HEK293 (cell line): ENCODE measurements around the gene LILRB1.
"Not testable (repeated sequence)": the region's sequence is repeated elsewhere in the genome, so short reads cannot be mapped to it uniquely, and the experiment has no call there.

ENCODE experiments used
- CTCF ChIA-PET: fragments of 350-600 bp; formaldehyde crosslinking; extraction: SDS; loops from one replicate; lab custom pipeline; 2021; ENCODE audit warnings: antibody characterized with exemption; lab: Yijun Ruan, JAX
- POLR2A ChIA-PET: fragments of 300-600 bp; formaldehyde crosslinking; extraction: SDS; loops from one replicate; lab custom pipeline; 2020; ENCODE audit warnings: antibody characterized with exemption, inconsistent platforms; lab: Yijun Ruan, JAX
- H3K27ac ChIP-seq: fragments of 200-500 bp; sonication (Bioruptor generic); 2 replicates; pipeline ENCODE4 v1.5.1; 2014; ENCODE audit warnings: low read depth, low read length, control low read depth, inconsistent platforms; ENCODE audit errors: extremely low read depth
- H3K36me3 ChIP-seq, 2 experiments: fragments of 200-500 bp in 1 of 2; sonication (Bioruptor generic) in 1 of 2; 1 replicate in 1 of 2; 2 replicates in 1 of 2; pipeline ENCODE4 v1.5.1; 2014 to 2017; ENCODE audit warnings: inconsistent platforms in 2 of 2, low read length in 2 of 2; ENCODE audit not compliant: control insufficient read depth in 2 of 2, insufficient read depth in 1 of 2
- H3K4me1 ChIP-seq: fragments of 200-500 bp; sonication (Bioruptor generic); 2 replicates; pipeline ENCODE4 v1.5.1; 2014; ENCODE audit warnings: mild to moderate bottlenecking, low read length, inconsistent platforms; ENCODE audit not compliant: control insufficient read depth, insufficient read depth
- H3K4me3 ChIP-seq: 2 replicates; pipeline ENCODE4 v1.5.1; 2011; ENCODE audit warnings: low read depth, mild to moderate bottlenecking, control low read depth, low read length, moderate library complexity
- H3K9me3 ChIP-seq: fragments of 200-500 bp; sonication (Bioruptor generic); 2 replicates; pipeline ENCODE4 v1.5.1; 2014; ENCODE audit warnings: low read depth, low read length, inconsistent platforms; ENCODE audit not compliant: control insufficient read depth, insufficient read depth
- GLIS1 ChIP-seq: fragments of 450-650 bp; formaldehyde crosslinking; IDR thresholded peaks from 2 replicates; pipeline ENCODE4 v1.5.1; 2016; ENCODE audit warnings: missing biosample characterization, missing genetic modification characterization
- KLF9 ChIP-seq: fragments of 450-650 bp; formaldehyde crosslinking; IDR thresholded peaks from 2 replicates; pipeline ENCODE4 v1.5.1; 2016; ENCODE audit warnings: missing biosample characterization, missing genetic modification characterization, low read depth
- MEIS1 ChIP-seq: sonication (generic); formaldehyde crosslinking; IDR thresholded peaks from 2 replicates; pipeline ENCODE4 v1.8.1; 2022; ENCODE audit warnings: missing genetic modification reagents, mild to moderate bottlenecking, borderline replicate concordance
- TRIM28 ChIP-seq: IDR thresholded peaks from 2 replicates; pipeline ENCODE4 v1.6.1; 2011; ENCODE audit warnings: low read length, control low read depth, borderline replicate concordance
- ZFP3 ChIP-seq: fragments of 450-650 bp; formaldehyde crosslinking; IDR thresholded peaks from 2 replicates; pipeline ENCODE4 v1.5.1; 2016; ENCODE audit warnings: low read depth, missing biosample characterization, missing genetic modification characterization
- ZFP69B ChIP-seq: fragments of 450-650 bp; formaldehyde crosslinking; IDR thresholded peaks from 2 replicates; pipeline ENCODE4 v1.5.1; 2016; ENCODE audit warnings: missing biosample characterization, missing genetic modification characterization
- ZNF404 ChIP-seq: fragments of 450-650 bp; formaldehyde crosslinking; IDR thresholded peaks from 2 replicates; pipeline ENCODE4 v1.5.1; 2017; ENCODE audit warnings: missing biosample characterization, missing genetic modification characterization
- ZNF423 ChIP-seq: fragments of 450-650 bp; formaldehyde crosslinking; IDR thresholded peaks from 2 replicates; pipeline ENCODE4 v1.5.1; 2016; ENCODE audit warnings: missing biosample characterization, missing genetic modification characterization
- ZNF501 ChIP-seq: fragments of 450-650 bp; formaldehyde crosslinking; IDR thresholded peaks from 2 replicates; pipeline ENCODE4 v1.5.1; 2016; ENCODE audit warnings: missing biosample characterization, missing genetic modification characterization
- ZNF529 ChIP-seq: fragments of 450-650 bp; formaldehyde crosslinking; IDR thresholded peaks from 2 replicates; pipeline ENCODE4 v1.5.1; 2017; ENCODE audit warnings: missing genetic modification characterization, missing biosample characterization; ENCODE audit not compliant: insufficient replicate concordance
- ZNF585B ChIP-seq: fragments of 450-650 bp; formaldehyde crosslinking; IDR thresholded peaks from 2 replicates; pipeline ENCODE4 v1.5.1; 2016; ENCODE audit warnings: missing biosample characterization, missing genetic modification characterization
- ZNF660 ChIP-seq: fragments of 450-650 bp; IDR thresholded peaks from 2 replicates; pipeline ENCODE4 v1.5.1; 2018; ENCODE audit warnings: missing biosample characterization, mild to moderate bottlenecking, missing genetic modification characterization
- ZNF76 ChIP-seq: fragments of 450-650 bp; formaldehyde crosslinking; IDR thresholded peaks from 2 replicates; pipeline ENCODE4; 2016; ENCODE audit warnings: low read depth, missing biosample characterization, missing genetic modification characterization, borderline replicate concordance
- TF ChIP-seq, protein P1 (sequence below): fragments of 450-650 bp; formaldehyde crosslinking; IDR thresholded peaks from 2 replicates; pipeline ENCODE4 v1.5.1; 2017; ENCODE audit warnings: missing biosample characterization, missing genetic modification characterization
- TF ChIP-seq, protein P2 (sequence below): fragments of 450-650 bp; formaldehyde crosslinking; IDR thresholded peaks from 2 replicates; pipeline ENCODE4 v1.5.1; 2017; ENCODE audit warnings: missing biosample characterization, missing genetic modification characterization
- TF ChIP-seq, protein P3 (sequence below): fragments of 450-650 bp; IDR thresholded peaks from 2 replicates; pipeline ENCODE4 v1.5.1; 2018; ENCODE audit warnings: missing biosample characterization, mild to moderate bottlenecking, missing genetic modification characterization

Gene LILRB1

DNA sequence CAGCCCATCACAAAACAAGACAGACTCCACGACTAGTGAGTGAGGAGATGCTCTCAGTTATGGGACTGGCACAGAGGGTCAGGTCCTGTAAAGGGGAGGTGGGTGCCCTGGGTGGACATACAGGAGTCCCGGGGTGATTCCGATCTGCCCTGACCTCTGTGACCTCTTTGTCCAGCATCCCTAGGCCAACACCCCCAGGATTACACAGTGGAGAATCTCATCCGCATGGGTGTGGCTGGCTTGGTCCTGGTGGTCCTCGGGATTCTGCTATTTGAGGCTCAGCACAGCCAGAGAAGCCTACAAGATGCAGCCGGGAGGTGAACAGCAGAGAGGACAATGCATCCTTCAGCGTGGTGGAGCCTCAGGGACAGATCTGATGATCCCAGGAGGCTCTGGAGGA, 43.3 kb upstream of the LILRB1 start (continued):
- no peak for TF ChIP-seq ZNF585B (tag by site-specific recombination)
- TF ChIP-seq TRIM28 = no peak
- no peak for TF ChIP-seq ZNF423 (tag by site-specific recombination)

DNA sequence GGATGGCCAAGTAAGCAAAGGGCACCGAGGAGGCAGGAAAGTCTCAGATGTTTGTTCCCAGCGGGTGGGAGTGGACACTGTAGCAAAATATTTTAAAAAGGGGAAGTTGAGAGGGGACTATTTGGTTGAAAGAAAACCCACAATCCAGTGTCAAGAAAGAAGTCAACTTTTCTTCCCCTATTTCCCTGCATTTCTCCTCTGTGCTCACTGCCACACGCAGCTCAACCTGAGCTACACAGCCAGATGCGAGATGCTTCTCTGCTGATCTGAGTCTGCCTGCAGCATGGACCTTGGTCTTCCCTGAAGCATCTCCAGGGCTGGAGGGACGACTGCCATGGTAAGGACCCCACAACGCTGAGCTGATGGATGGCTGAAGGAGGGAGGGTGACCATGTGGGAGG, 36.8 kb upstream of the LILRB1 start, which contains the start of gene LILRA1:
TSS of gene LILRA1 (plus strand) at position 188 of the 400 bp plus-strand sequence. CDS start 613 bp downstream, outside the sequence.
- H3K9me3 ChIP-seq, H3K4me1 ChIP-seq, H3K4me3 ChIP-seq, H3K36me3 ChIP-seq, POLR2A ChIA-PET, H3K27ac ChIP-seq: not testable (repeated sequence)
- CTCF ChIA-PET = interaction anchor here (0.6 kb wide), 1 partner anchor 1579 kb away, joined by 5 read pairs; no protein-coding TSS in a partner anchor

DNA sequence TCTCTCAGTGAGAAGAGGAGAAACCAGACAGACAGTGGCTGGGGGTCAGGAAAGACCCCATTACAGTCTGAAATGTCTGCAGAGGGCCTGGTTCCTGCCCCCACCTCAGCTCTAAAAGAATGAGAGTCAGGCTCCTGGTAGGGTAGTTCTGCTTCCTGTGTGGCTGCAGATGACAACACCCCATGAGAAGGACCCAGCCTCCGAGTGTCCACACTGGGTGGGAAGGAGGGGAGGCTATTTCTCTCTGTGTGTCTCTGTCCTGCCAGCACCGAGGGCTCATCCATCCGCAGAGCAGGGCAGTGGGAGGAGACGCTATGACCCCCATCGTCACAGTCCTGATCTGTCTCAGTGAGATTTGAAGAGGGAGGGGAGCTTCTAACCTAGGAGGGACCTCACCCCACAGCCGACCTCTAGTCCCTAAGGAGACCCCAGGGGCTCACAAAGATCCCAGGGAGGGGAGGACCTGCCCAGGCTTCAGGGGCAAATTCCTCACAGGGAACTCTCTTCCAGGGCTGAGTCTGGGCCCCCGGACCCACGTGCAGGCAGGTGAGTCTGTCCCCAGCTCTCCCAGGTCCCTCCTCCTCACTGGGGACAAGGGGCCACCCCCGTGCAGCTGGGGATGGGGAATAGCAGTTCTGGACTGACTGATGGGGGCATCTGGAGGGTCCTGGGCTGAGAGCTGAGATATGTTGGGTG, 36.2 kb upstream of the LILRB1 start:
- H3K9me3 ChIP-seq, POLR2A ChIA-PET, H3K27ac ChIP-seq, H3K4me1 ChIP-seq, H3K36me3 ChIP-seq, H3K4me3 ChIP-seq: not testable (repeated sequence)
- CTCF ChIA-PET = interaction anchor here (0.6 kb wide), 1 partner anchor 1578 kb away, joined by 5 read pairs; no protein-coding TSS in a partner anchor

DNA sequence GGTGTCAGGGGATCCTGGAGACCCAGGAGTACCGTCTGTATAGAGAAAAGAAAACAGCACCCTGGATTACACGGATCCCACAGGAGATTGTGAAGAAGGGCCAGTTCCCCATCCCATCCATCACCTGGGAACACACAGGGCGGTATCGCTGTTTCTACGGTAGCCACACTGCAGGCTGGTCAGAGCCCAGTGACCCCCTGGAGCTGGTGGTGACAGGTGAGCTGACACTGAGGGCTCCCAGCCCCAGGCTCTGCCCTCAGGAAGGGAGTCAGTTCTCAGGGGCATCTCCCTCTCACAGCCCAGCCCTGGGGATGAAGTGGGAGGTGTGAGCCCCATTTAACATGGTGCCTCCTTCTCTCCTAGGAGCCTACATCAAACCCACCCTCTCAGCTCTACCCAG, 35.5 kb upstream of the LILRB1 start:
- Histone ChIP-seq H3K27ac (no peak overlapping the region), H3K4me3 (no peak overlapping the region)
- no peak for TF ChIP-seq ZNF660
- no peak for TF ChIP-seq ZNF76 (tag by site-specific recombination)
- TF ChIP-seq, protein P1, sequence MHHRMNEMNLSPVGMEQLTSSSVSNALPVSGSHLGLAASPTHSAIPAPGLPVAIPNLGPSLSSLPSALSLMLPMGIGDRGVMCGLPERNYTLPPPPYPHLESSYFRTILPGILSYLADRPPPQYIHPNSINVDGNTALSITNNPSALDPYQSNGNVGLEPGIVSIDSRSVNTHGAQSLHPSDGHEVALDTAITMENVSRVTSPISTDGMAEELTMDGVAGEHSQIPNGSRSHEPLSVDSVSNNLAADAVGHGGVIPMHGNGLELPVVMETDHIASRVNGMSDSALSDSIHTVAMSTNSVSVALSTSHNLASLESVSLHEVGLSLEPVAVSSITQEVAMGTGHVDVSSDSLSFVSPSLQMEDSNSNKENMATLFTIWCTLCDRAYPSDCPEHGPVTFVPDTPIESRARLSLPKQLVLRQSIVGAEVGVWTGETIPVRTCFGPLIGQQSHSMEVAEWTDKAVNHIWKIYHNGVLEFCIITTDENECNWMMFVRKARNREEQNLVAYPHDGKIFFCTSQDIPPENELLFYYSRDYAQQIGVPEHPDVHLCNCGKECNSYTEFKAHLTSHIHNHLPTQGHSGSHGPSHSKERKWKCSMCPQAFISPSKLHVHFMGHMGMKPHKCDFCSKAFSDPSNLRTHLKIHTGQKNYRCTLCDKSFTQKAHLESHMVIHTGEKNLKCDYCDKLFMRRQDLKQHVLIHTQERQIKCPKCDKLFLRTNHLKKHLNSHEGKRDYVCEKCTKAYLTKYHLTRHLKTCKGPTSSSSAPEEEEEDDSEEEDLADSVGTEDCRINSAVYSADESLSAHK (tag by site-specific recombination) = no peak
- TF ChIP-seq GLIS1 (tag by site-specific recombination) = no peak
- TF ChIP-seq, protein P2, sequence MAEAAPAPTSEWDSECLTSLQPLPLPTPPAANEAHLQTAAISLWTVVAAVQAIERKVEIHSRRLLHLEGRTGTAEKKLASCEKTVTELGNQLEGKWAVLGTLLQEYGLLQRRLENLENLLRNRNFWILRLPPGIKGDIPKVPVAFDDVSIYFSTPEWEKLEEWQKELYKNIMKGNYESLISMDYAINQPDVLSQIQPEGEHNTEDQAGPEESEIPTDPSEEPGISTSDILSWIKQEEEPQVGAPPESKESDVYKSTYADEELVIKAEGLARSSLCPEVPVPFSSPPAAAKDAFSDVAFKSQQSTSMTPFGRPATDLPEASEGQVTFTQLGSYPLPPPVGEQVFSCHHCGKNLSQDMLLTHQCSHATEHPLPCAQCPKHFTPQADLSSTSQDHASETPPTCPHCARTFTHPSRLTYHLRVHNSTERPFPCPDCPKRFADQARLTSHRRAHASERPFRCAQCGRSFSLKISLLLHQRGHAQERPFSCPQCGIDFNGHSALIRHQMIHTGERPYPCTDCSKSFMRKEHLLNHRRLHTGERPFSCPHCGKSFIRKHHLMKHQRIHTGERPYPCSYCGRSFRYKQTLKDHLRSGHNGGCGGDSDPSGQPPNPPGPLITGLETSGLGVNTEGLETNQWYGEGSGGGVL (tag by site-specific recombination) = no peak
- no peak for TF ChIP-seq KLF9 (tag by site-specific recombination)
- no peak for TF ChIP-seq ZNF404 (tag by site-specific recombination)
- no peak for TF ChIP-seq ZNF529 (tag by site-specific recombination)
- no peak for TF ChIP-seq ZNF501 (tag by site-specific recombination)
- no peak for TF ChIP-seq MEIS1 (CRISPR knock-in tag)
- no peak for TF ChIP-seq ZFP69B (tag by site-specific recombination)
- TF ChIP-seq, protein P3, sequence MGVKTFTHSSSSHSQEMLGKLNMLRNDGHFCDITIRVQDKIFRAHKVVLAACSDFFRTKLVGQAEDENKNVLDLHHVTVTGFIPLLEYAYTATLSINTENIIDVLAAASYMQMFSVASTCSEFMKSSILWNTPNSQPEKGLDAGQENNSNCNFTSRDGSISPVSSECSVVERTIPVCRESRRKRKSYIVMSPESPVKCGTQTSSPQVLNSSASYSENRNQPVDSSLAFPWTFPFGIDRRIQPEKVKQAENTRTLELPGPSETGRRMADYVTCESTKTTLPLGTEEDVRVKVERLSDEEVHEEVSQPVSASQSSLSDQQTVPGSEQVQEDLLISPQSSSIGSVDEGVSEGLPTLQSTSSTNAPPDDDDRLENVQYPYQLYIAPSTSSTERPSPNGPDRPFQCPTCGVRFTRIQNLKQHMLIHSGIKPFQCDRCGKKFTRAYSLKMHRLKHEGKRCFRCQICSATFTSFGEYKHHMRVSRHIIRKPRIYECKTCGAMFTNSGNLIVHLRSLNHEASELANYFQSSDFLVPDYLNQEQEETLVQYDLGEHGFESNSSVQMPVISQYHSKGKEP (tag by site-specific recombination) = no peak
- TF ChIP-seq ZFP3 = no peak
- TF ChIP-seq, all 188 proteins: peak for 0
- CTCF ChIA-PET = no interaction called here
- Histone ChIP-seq H3K4me1 (no peaks in the 10 kb centered on the region), H3K36me3 (no peaks in the 10 kb centered on the region), H3K9me3 (no peaks in the 10 kb centered on the region)
- POLR2A ChIA-PET = no interaction called here

DNA sequence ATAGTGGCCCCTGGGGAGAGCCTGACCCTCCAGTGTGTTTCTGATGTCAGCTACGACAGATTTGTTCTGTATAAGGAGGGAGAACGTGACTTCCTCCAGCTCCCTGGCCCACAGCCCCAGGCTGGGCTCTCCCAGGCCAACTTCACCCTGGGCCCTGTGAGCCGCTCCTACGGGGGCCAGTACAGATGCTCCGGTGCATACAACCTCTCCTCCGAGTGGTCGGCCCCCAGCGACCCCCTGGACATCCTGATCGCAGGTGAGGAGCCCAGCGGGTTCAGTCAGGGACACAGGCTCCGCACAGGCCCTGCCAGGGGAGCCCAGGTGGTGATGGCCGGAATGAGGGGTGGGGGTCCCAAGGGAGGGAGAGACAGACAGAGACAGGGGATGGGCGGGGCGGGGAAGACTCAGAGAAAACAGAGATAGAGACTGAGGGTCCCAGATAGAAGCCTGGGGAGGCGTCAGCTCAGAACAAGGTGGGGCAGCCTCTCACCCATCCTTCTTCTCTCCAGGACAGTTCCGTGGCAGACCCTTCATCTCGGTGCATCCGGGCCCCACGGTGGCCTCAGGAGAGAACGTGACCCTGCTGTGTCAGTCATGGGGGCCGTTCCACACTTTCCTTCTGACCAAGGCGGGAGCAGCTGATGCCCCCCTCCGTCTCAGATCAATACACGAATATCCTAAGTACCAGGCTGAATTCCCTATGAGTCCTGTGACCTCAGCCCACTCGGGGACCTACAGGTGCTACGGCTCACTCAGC, 34.4 kb upstream of the LILRB1 start:
- not testable (repeated sequence) for H3K9me3 ChIP-seq
- CTCF ChIA-PET = interaction anchor here (0.6 kb wide), 2 partner anchors 205 to 266 kb away, joined by 3 read pairs; no protein-coding TSS in a partner anchor

More for the DNA sequence above, 34.4 kb upstream of the LILRB1 start:
- POLR2A ChIA-PET, H3K36me3 ChIP-seq, H3K27ac ChIP-seq, H3K4me1 ChIP-seq, H3K4me3 ChIP-seq: not testable (repeated sequence)
